Measurements from ENCODE around the gene SEC24D.

The SEC24D gene

GRCh38 chr4:118759481-118759880, 76.4 kb downstream of the SEC24D start:
- TF ChIP-seq, protein P1, sequence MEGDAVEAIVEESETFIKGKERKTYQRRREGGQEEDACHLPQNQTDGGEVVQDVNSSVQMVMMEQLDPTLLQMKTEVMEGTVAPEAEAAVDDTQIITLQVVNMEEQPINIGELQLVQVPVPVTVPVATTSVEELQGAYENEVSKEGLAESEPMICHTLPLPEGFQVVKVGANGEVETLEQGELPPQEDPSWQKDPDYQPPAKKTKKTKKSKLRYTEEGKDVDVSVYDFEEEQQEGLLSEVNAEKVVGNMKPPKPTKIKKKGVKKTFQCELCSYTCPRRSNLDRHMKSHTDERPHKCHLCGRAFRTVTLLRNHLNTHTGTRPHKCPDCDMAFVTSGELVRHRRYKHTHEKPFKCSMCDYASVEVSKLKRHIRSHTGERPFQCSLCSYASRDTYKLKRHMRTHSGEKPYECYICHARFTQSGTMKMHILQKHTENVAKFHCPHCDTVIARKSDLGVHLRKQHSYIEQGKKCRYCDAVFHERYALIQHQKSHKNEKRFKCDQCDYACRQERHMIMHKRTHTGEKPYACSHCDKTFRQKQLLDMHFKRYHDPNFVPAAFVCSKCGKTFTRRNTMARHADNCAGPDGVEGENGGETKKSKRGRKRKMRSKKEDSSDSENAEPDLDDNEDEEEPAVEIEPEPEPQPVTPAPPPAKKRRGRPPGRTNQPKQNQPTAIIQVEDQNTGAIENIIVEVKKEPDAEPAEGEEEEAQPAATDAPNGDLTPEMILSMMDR (conservative IDR thresholded peaks at IDR 0.05), result no peak
- no peak overlapping the region for H3K27ac ChIP-seq

GRCh38 chr4:118758293-118758692, 77.6 kb downstream of the SEC24D start:
- H3K27ac ChIP-seq, result no peak overlapping the region
- TF ChIP-seq, protein P1 (conservative IDR thresholded peaks at IDR 0.05), result no peak

DNA sequence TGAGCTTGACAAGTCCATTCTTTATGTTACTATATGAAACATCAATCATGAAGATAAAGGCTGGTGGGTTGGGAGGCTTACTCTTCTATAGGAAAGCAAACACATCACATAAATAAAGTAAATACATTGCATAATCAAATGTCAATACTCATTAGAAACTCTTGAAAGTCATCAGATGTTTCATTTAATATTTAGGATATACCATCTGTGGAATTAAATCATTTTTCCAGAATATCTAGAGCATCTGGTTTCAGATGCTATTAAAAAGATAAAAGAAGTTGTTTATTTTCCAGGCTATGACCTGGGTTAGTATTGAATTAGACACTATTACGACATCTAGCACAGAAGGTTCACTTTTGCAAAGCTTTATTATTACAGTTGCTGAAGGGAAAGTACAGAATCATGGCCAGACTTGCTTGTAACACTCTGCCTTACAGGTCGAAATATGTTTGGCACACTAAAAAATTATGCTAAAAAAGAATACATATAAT, 78.1 kb downstream of the SEC24D start:
- TF ChIP-seq, protein P1 (conservative IDR thresholded peaks at IDR 0.05), result no peak

DNA sequence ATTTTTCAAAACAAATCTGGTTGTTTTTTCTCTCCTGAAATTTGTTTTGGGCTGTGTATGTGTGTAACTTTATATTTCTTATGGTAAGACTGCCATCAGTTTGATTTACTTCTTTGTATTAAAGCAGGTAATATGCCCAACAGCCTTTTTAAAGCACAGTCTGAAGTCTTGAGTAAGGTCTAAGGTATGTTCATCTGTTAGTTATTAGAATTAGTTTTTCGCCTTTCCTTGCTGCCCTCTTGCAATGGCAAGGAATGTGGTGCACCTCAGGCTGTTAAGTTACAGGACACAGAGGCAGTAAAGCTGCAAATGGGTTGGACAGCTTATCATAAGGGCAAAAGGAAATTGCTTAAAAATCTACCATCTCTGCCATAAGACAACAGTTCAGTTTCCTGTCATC, 79.0 kb downstream of the SEC24D start:
- TF ChIP-seq, protein P1 (conservative IDR thresholded peaks at IDR 0.05), result no peak
- H3K27ac ChIP-seq, result peak overlapping the region; percentile 82

More for the DNA sequence above, 78.1 kb downstream of the SEC24D start:
- H3K27ac ChIP-seq, result peak overlapping the region; percentile 82; the same call in 1 of the 2 replicates

- peak overlapping the region; percentile 82 for H3K27ac ChIP-seq
- TF ChIP-seq, protein P1 (conservative IDR thresholded peaks at IDR 0.05), result no peak
These were observed 79.5 kb downstream of the SEC24D start for GRCh38 chr4:118756429-118756828.

DNA sequence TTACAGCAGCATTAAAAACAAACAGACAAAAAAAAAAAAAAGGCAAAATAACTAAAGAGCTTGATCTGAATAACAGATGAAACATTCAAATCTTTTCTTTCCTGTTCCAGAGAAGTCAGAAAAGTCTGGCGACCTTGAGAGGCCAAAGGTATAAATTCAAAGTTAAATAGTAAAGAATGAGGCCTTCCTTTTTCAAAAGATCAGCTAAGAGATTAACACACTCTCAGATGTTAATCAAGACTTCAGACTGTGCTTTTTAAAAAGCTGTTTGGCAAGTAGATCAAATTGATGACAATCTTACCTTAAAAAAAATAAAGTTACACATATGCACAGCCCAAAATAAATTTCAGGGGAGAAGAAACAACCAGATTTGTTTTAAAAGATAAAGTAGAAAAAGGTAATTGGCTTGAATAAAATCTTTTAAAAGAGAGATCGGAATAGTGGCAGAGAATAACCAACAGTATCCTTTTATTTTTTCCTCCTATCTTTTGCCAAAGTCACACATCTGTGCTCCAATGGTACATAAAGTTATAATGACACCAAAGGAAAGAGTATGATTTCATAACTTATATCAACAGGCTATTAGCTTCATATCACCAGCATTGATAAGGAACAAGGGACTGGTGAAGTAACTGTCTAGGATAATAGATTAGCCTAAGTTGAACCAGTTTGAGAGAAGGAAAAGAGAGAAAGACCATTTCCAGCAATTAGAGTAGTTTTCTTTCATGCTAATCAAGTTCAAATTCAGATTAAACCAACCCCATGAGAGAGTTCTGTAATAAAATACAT, 80.3 kb downstream of the SEC24D start:
- TF ChIP-seq, protein P1 (conservative IDR thresholded peaks at IDR 0.05), result no peak
- peak overlapping the region; percentile 82 for H3K27ac ChIP-seq

DNA sequence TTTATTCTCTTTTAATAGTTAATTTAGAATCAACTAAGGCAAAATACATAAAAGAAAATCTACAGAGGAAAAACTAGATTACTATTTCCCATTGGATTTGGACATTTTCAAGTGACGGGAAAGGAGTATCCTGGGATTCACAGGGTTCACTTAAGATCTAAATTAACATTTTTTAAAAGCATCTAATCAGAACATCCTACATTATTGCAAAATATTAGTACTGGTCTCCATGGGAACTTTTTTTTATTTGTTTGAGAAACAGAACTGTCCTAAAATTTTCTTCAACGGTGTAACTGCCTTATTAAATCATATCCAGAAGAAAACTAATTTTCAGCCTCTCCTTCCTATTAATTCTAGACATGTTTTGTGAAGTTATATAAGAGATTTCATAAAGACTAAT, 81.0 kb downstream of the SEC24D start:
- TF ChIP-seq, protein P1 (conservative IDR thresholded peaks at IDR 0.05), result no peak
- peak overlapping the region; percentile 82 for H3K27ac ChIP-seq
